Stimulated activated CD8-positive, alpha-beta memory T cell treated with anti-CD3 and anti-CD28 coated beads, Interleukin-7, amount 100 ng/mL, for 1 hour (primary cell): ENCODE results near the gene XRCC4.

ENCODE experiments used
- DNase-seq, 2 donors: peaks; one replicate each; pipeline ENCODE4 v3.0.0-alpha.2; 2020; ENCODE audit warnings: low read depth in 2 of 2

XRCC4 gene

DNA sequence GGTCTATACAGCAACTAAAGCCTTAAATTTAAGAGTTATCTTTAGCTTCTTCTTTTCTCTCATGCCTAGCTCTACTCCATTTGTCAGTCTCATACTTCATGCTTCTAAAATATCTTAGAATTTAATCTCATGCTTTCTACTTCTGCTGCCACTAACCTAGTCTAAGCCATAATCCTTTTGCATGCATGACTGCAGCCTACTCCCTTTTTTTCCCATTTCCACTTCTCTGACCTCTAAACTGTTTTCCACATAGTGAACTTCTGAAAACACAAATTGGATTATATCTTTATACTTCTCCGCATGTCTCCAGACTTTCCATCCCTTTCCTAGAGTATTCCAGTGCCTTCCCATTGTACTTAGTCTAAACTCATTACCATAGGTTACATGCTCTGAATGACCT lies 193.0 kb downstream of the XRCC4 start:
- DNase-seq = no peak

DNA sequence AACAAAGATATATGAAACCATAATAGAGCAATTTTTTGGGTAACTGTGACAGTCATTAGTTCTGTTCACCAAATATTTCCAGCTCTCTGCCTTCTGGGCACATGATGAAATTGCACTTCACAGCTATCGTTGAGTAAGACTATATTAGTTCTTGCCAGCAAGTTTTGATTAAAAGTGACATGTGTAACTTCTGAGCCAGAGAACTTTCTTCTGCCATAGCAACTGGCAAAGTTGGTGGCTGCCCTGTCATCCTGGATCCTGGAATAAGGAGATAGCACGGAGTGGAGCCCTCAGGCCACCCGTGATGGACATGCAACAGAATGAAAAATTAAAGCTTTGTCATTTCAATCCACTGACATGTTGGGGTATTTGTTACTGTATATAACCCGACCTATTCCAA lies 199.8 kb downstream of the XRCC4 start:
- no peak for DNase-seq

DNA sequence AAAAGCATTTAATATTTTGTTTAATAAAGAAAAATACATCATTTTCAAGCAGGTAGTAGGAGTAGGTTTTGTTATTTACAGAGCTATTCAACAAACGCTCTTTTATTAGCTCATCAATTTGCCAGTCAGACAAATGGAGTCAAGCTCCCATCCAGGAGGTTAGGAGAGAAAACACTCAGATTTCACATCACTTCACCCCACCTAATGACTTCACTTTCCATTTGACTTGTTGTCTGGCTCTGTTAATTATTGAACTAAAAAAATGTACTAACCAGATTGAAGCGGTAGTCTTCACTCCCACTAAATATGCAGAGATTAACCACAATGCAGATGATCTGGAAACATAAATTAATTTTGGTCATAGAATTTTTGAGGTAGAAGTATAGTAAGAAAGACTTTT lies 200.6 kb downstream of the XRCC4 start:
- no peak for DNase-seq

DNA sequence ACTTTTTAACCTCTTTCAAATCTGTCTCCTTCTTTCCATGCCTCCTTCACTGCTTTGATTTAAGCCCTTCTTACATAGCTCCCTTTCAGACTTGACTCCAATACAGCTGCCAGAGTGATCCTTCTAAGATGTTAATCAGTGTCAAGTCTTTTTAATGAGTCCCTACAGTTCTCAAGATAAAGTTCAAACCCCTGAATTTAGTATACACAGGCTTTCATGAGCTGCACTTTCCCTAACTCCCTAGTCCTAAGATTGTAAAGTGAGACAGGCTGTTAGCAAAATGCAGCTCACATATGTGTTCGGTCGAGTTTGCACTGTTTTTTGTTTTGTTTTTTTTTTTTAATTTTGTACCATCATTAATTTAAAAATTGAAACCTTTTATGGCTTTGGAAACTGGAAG lies 203.8 kb downstream of the XRCC4 start:
- DNase-seq = no peak

DNA sequence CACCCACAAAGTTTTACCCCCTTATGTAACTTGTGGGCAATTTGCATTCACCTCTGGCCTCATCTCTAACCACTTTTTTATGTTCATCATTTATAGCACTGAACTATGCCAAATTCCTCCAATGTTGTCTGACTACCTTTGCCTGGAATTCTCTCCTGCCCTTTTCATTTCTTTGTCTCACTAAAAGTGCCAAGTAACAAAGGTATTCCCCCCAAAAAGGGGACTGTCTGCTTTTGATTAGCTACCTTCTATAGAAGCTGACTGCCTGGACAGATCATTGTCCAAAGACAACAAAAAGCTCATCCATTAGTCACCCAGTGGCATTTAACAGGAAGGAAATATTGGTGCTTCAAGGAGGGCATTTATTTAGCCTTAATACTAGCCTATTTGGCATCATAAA lies 204.3 kb downstream of the XRCC4 start:
- no peak for DNase-seq

DNA sequence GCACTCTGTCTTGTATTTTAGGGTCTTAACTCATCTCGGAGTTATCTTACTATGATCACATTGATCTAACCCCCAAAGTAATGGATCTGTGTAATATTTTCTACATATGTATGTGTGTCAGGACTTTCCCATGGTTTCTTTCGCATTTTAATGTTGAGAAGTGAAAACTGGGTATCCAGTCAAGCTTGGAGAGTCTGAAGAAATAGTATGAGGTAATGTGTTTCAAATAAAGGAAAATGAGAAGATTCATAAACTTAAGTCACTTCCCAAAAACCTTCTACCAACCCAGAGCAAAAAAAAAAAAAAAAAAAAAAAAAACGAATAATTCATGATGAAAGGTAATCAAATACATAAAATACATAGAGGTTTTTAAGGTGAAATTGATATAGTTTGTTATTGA lies 206.4 kb downstream of the XRCC4 start:
- no peak for DNase-seq

DNA sequence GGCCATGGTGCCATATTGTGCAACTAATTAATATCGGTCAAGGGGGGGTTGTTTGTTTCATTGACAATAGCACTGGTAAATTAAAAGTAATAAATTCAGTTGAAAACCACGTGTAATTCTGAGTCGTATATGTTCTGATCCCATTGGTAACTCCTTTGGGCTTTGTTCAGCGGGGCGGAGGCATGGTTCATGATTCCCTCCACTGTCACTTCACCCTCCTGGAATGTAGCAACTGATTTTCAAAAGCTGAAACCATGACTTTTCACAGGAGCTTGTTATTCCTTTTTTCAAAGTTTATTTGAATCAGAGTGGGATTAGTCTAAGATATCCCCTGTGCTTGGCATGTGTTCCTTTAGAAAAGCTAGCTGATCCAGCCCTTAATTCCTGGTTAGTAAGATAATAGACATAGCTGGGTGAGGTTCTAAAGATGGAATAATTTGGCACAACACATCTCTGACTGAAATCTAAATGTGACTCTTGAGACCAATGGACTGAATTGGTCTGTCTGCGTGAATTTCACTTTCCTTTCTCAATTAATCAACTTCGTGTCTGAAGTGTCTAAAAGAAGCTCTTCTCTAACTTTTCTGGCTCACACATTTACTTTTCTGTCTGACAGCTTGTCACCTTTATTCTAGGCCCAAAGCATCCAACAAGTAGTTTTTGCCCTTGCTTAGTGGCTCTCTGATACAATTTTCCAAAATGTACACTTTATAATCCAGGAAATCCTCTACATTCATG lies 208.5 kb downstream of the XRCC4 start:
- DNase-seq = no peak

DNA sequence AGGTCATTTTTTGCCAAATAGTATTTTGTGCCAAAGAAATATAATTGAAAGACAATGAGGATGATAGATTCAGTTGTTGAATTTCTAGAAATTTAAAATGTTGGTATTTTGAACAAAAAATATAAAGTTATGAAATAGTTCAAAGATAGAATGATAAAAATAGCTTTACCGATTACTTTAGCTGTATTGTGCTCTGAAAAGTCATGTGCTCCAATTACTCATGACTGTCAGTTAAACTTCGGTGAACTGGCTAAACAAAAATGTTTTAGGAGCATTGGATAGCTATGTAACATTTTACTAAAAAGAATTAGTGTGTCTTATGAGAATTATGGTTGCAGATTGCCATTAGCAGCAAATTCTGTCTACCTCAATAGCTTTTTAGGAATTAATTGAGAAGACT lies 216.9 kb downstream of the XRCC4 start:
- DNase-seq = no peak

DNA sequence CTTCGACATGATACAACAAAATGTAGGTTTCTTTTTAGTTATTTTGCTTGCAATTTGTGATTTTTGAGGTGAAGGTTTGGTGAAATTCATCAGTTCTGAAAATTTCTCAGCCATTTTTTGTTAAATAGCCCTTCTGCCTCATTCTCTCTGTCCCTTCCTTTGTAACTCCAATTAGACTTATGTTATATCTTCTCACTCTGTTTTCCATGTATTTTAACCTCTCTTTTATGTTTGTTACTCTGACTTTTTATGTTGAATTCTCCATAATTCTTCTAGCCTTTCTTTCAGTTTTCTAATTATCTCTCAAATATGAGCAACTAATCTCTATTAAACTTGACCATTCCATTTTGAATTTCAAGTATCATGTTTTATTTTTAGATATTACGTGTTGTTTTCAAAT lies 222.0 kb downstream of the XRCC4 start:
- no peak for DNase-seq

DNA sequence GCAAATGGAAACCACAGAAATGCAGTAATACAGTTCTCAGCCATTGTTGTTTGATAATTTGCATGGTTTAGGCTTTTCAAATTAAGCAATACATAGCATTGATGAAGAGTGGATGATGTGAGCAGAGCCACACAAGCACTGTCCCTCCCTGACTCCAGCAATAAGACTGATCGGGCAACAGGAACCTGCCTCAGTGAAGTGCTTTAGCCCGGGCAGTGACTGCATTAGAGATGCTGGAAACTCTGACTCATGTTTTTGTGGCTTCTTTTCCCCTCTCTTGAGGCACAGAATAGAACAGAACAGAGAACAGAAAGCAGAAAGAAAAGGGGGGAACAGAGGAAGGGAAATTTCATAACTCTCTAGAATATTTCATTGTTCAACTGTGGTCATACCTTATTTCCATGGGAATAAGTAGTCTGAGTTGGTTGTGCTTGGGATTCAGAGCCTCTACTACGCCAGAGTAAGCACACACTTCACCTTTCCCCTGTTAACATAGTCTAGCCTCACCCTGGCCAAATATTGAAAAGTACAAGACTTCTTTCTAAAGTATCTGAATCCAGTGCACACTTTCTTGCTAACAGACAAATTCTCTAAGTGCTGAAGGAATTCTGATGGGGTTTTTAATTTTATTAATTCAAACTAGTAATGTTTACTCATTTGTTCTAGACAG lies 229.4 kb downstream of the XRCC4 start:
- no peak for DNase-seq

DNA sequence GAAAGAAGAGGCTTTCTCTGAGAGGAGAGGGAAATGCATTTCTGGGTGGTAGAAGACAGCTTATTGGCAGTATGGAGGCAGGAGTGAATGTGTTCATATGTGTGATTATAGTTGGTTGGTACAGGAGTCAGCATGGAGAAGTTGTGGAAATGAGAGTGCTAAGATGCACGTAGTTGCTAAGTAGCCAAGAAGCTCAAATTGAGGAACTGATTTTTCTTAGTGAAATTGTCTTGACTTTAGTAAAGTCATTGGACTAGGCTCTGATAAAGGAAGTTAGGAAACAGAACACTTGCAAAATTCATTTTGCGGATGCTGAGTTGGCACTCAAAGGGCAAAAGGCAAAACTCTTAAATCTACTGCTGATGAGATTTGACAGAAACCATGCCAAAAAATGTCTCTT lies 235.3 kb downstream of the XRCC4 start:
- no peak for DNase-seq

DNA sequence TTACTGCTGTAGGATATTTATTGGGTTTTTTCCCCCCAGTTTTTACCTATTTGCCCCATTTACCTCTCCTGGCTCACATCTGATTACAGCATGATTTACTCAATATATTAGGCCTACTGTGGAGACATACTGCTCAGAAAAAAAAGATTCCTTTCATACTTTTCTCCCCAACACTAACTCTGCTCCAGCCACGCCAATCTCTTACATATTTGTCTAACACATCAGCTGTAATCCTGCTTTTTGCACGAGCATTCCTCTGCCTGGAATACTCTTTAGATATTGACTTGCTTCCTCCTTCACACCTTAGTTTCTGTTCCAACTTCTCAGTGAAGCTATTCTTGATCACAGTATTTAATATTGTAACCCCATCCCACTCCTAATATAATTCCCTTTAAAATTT lies 236.1 kb downstream of the XRCC4 start:
- no peak for DNase-seq

DNA sequence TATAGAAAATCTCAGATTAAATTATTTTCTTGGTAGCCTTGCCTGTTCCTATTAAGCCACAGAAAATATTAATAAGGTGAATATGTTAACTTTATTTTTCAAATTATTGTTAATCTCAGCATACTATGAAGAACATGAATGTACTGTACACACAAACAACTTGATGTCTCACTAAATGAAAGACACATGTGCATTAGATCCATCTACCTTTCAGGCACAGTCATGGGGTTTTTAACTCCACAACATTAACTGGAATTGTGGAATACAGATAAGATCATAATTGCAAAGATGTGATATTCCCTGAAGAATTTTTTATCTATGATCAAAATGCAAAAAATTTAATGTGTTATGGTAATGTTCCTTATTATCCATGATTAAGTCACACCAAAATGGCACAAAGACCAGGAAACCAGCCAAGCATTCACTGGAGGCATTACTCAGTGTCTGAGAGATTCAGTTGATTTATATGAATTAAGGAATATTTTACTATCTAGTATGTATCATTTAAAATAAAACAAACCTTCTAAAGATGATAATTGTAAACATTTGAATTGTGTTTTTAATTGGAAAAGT lies 244.2 kb downstream of the XRCC4 start:
- DNase-seq = no peak

DNA sequence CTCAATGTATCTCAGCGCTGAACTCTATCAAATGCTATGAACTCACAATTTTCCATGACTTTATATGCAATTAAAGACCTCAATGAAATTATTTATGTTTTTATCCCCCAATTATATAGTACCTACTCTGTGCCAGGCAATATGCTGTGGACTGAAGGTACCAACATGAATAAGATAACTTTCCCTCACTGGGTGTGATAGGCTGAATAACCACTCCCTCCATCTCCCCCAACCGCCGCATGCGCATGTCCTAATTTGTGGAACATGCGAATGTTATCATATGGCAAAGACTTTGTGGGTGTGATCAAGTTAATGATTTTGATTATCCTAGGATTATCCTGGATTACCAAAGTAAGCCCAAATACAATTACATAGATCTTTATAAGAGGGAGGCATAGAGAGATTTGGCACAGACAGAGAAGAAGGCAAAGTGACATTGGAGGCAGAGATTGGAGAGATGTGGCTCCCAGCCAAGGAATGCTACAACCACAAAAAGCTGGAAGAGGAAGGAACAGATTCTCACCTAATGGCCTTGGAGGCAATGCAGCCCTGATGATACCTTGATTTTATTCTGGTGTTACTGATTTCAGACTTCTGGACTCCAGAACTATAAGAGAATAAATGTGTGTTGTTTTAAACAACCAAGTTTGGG lies 245.1 kb downstream of the XRCC4 start:
- no peak for DNase-seq

DNA sequence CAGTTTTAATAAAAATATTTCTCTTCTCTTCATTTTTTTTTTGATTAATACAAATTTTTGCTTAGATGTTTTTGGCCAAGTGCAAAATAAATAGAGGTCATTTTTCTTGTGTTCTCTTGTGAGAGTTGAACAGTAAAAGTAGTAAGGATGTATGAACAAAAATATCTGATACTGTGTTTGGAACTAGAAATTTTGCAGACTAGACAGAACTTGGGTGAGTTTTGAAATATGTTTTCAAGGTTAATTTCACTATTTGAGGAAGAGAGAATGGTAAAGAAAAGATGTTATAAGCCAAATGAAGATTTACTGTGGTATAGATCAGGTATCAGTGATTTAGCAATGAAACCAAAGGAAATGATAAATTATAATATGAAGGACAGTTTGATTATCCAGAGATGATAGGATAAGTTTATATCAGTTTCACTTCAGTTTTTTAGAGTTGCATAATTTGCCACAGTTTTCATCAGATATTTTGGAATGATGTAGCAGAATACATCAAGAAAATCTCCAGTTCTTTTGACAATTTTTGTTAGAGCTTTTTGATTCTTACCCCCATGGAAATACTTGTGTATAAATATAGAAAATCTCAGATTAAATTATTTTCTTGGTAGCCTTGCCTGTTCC lies 246.3 kb downstream of the XRCC4 start:
- no peak for DNase-seq

DNA sequence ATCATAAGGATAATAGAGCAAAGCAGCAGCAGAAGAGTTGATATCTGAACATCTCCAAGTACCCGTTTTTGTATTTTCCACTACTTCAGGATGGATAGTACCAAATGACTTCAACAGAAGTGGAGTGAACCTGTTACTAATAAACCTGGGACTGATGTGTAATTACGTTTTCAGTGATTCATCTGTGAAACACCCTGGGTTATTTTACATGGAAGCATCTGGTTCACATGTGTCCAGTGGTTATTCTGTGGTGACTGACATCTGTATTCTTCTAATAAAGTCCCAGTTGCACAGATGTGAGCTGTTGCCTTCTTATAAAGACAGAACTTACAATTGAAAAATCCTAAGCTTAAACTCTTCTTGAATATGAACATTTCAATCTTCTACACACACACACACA lies 254.5 kb downstream of the XRCC4 start:
- no peak for DNase-seq

DNA sequence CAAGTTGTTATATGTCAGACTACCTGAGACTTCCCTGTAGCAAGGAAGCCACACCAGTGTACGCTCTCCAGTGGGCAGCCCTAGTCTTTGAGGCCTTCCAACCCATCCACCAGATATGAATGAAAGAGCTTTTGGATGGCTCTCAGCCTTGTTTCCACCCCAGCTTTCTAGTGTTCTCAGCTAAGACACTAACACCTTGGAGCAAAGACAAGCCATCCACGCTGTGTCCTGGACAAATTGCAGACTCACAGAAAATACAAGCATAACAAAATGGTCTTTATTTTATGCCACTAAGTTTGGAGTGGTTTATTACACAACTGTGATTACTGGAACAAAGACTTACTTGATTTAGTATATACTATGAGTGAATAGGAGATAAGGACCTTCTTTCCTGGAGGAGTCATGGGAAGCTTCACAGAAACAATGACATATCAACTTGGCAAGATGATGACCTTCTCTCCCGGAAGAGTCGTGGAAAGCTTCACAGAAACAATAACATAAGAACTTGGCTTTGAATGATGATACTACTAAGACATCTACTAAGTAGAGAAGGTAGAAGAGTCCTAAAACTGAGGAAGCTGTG lies 260.2 kb downstream of the XRCC4 start:
- no peak for DNase-seq

DNA sequence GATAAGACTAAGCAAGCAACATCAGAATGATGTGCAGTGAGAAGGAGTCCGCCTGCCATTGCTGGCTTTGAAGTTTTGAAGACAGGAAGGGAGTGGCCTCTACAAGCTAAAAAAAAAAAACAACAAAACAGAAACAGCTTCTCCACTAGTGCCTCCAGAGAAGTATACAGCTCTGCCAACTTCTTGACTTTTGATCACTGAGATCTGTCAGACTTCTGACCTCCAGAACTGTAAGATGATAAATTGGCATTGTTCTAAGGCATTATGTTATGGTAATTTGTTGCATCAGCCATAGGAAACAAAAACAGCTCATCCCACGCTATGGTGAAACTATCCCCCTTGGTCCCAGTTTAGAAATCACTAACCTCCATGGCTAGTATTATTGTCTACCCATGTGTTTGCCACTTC lies 263.2 kb downstream of the XRCC4 start:
- no peak for DNase-seq

DNA sequence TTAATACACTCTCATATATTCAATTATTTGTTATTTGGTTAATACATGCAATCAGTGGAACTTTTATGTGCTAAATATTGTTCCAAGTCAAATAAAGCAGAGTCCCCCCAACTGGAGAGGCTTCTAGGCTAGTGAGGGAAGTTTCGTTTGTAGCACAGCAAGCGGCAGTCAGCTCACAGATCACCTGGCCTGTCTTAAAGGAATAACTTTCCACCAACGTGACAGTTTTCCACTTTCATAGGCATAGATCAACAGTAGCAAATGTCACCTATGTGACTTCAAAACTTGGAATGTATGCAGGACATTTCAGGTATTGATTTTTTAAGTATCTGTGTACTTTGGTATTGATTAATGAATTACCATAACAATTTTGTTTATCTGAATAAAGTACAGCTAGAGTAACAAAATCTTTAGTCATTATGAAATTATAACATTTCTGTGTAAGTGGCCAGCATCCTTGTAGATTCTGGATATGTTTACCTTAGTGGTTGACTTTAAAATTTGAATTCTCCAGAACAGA lies 264.5 kb downstream of the XRCC4 start:
- DNase-seq = no peak

DNA sequence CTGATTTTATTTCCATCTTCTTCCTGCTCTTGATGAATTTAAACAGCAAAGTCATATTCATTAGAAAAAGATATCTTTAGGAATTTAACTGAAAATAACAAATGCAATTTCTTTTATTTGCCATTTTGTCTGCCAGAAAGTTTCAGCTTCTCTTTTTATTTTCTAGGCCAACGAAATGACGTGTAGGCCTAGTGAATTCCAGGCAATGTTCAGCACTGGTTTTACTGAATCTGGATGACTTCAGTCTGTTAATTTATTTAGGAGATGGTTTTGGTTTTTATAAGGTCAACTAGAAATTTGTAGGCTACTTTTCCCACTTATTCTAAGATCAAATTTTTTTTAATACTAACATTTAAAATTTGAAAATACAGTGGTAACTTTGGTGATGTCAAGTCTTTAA lies 265.1 kb downstream of the XRCC4 start:
- DNase-seq = no peak

DNA sequence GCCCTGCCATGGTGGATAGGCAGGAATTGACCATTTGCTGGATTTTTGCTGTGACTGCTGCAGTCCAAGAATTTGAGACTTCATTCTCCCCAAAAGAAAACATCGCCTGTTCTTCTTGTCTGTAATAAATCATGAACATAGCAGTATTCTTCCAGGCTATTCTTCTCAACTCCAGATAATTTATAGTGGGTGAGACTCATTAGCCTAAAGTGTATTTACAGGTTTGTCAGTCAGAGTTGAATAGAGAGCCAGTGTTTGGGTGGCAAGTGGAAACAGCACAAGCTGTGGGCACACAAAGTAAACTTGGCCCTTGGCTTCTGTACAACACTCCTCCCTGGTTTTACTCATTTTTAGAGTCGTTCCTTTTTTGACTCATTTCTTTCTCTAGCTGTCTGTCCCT lies 266.0 kb downstream of the XRCC4 start:
- no peak for DNase-seq

DNA sequence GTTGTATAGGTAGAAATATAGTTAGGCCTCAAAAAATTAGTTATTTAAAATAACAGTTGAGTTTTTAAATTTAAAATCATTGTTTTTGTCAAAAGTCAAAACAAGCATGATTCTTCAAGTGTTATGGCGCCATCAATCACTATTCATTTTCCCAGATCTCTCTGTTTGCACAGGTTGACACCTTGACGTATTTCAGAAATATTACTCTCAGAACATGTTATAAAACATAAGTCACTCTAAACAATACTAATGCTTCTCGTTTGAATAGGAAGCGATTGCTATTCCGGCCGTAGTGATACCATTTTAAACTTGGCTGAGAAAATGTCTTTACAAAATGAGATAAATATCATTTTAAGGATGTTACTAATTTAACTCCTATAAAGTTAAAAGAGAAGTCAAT lies 268.1 kb downstream of the XRCC4 start:
- DNase-seq = no peak
